Stomach (tissue), 9 donors: ENCODE data around the gene PABPN1. TPM values are rescaled to one million over a fixed set of nuclear protein-coding genes. Genes with fewer than 3 reads are reported as not detected.
A peak's percentile ranks its signal among the peaks of the same experiment; 100 is the strongest.

Experiments
- DNase-seq, 2 donors: peaks; one replicate each; pipeline versions ENCODE4 v3.0.0 to v3.0.0-alpha.2; 2013 to 2019
- H3K27ac ChIP-seq, 5 donors: fragments of 200-600 bp in 4 of 5; sonication (generic) in 4 of 5; one replicate each; pipeline ENCODE4 v1.5.1; 2013 to 2019; ENCODE audit warnings: mild to moderate bottlenecking in 1 of 5, moderate library complexity in 1 of 5
- H3K27me3 ChIP-seq, 3 donors: fragments of 200-600 bp; sonication (generic); one replicate each; pipeline ENCODE4 v1.5.1; 2017 to 2019; ENCODE audit warnings: mixed run types in 1 of 3
- H3K36me3 ChIP-seq, 4 donors: fragments of 200-600 bp; sonication (generic); 1 replicate in 3 of 4; 2 replicates in 1 of 4; pipeline ENCODE4 v1.5.1; 2016 to 2019
- H3K4me1 ChIP-seq, 4 donors: fragments of 200-600 bp; sonication (generic); one replicate each; pipeline ENCODE4 v1.5.1; 2016 to 2019
- H3K4me3 ChIP-seq, 4 donors: fragments of 200-600 bp; sonication (generic) in 3 of 4; one replicate each; pipeline ENCODE4 v1.5.1; 2016 to 2019; ENCODE audit warnings: mild to moderate bottlenecking in 1 of 4
- H3K9me3 ChIP-seq, 4 donors: fragments of 200-600 bp; sonication (generic); one replicate each; pipeline ENCODE4 v1.5.1; 2016 to 2019
- CTCF ChIP-seq, 7 experiments: fragments of 450-650 bp in 4 of 7; fragments of 200-600 bp in 3 of 7; sonication (generic) in 3 of 7; IDR thresholded peaks; one replicate each; pipeline ENCODE4 v1.5.1; 2016 to 2019; ENCODE audit warnings: antibody characterized with exemption in 7 of 7, control low read depth in 2 of 7, mild to moderate bottlenecking in 1 of 7
- EP300 ChIP-seq: sonication (generic); formaldehyde crosslinking; IDR thresholded peaks from one replicate; pipeline ENCODE4 v1.6.1; 2017; ENCODE audit warnings: antibody characterized with exemption
- POLR2A ChIP-seq, 4 donors: fragments of 450-650 bp; IDR thresholded peaks; one replicate each; pipeline ENCODE4 v1.6.1; 2016; ENCODE audit warnings: antibody characterized with exemption in 4 of 4, control low read depth in 2 of 4, mild to moderate bottlenecking in 1 of 4, moderate library complexity in 1 of 4
- POLR2AphosphoS5 ChIP-seq, 3 donors: sonication (generic); formaldehyde crosslinking; IDR thresholded peaks; one replicate each; pipeline ENCODE4 v1.6.1; 2016; ENCODE audit warnings: antibody characterized with exemption in 3 of 3
- WGBS, 5 donors: extraction: QIAGEN DNeasy Blood & Tissue Kit in 3 of 5; methylation state at CpG; one replicate each; pipeline versions ENCODE4 v1.1.5 to v1.1.7; 2013 to 2018; 5-methylcytosine and 5-hydroxymethylcytosine counted together
- intact Hi-C: fragments of 100-400 bp; cut with DNase I; formaldehyde crosslinking; loops from one replicate; pipeline ENCODE4 v1.15.1; 2023; ENCODE audit warnings: low total_unique reads
- polyA plus RNA-seq, 3 donors: library from polyadenylated mRNA; stranded (reverse); fragments of 200-250 nt; gene quantifications; one replicate each; pipeline ENCODE4 v1.2.3, GENCODE V29; 2013
- total RNA-seq, 5 donors: library from RNA; depleted of rRNA; stranded (reverse); fragments of >200 nt; gene quantifications; one replicate each; pipeline versions ENCODE4 v1.1.0 to v1.2.3, GENCODE V29; 2014 to 2016
- donor health status: healthy with polysubstance abuse.
- donor health status: Bipolar disorder and iron deficiency.
- donor health status: healthy.

The PABPN1 gene
- total and polyA plus RNA-seq, 8 donors = 24.5 to 190 (median 130) TPM

DNA sequence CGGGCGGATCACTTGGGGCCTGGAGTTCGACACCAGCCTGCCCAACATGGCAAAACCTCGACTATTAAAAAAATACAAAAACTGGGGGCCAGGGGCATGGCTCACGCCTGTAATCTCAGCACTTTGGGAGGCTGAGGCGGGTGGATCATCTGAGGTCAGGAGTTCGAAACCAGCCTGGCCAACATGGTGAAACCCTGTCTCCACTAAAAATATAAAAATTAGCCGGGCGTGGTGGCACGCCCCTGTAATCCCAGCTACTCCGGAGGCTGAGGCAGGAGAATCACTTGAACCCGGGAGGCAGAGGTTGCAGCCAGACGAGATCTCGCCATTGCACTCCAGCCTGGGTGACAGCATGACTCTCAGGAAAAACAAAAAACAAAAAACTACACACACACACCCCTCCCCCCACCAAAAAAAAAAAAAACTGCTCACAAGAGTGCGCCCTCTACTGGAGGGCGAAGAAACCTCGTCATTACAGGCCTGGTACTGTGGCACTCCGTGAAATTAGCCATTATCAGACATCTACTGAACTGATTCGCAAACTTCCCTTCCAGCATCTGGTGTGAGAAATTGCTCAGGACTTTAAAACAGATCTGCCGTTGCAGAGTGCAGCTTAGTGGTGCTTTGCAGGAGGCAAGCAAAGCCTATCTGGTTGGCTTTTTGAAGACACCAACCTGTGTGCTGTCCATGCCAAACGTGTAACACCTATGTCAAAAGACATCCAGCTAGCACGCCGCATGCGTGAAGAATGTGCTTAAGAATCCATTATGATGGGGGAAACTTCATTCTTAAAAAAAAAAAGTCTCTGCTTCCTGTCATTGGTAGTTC is 26.3 kb upstream of the PABPN1 start:
- WGBS, 5 donors = 24 to 34% (median 28%) methylated on average over 24 of the region's 24 CpGs
- H3K27ac ChIP-seq = peak overlapping the region in 2 of 5 donors; percentile 33 to 49
- TF ChIP-seq POLR2A (IDR thresholded peaks at IDR 0.05) (no peak), CTCF (IDR thresholded peaks at IDR 0.05) (peak in 5 of 7 experiments; percentile 65 to 91 (median 84)), EP300 (no peak)
- DNase-seq = peak; percentile 50 to 82
- H3K36me3 ChIP-seq = peaks cover 0 to 23% (median 8%) of the 10 kb centered on the region in 4 donors
- H3K9me3 ChIP-seq = no peaks in the 10 kb centered on the region
- no peak overlapping the region for H3K4me3 ChIP-seq
- H3K27me3 ChIP-seq = no peaks in the 10 kb centered on the region
- intact Hi-C loops = no loop called here
- H3K4me1 ChIP-seq = peaks cover 18 to 33% (median 25%) of the 10 kb centered on the region in 4 donors

GRCh38 chr14:23296012-23296777 is 25.1 kb upstream of the PABPN1 start:
- Histone ChIP-seq H3K4me3 (no peak overlapping the region), H3K27me3 (no peaks in the 10 kb centered on the region), H3K9me3 (no peaks in the 10 kb centered on the region), H3K36me3 (peaks cover 0 to 23% (median 8%) of the 10 kb centered on the region in 4 donors), H3K27ac (peak overlapping the region in 1 of 5 donors; percentile 33), H3K4me1 (peaks cover 24 to 42% (median 35%) of the 10 kb centered on the region in 4 donors)
- WGBS, 5 donors = 88 to 95% (median 90%) methylated on average over 7 of the region's 7 CpGs
- intact Hi-C loops = no loop called here
- no peak for DNase-seq
- TF ChIP-seq POLR2A (IDR thresholded peaks at IDR 0.05) = no peak
- TF ChIP-seq CTCF (IDR thresholded peaks at IDR 0.05) = no peak
- no peak for TF ChIP-seq EP300
- no peak for TF ChIP-seq POLR2AphosphoS5 (IDR thresholded peaks at IDR 0.05)

- no peak for DNase-seq
- WGBS, 5 donors = 83 to 89% (median 85%) methylated on average over 7 of the region's 7 CpGs
- H3K27ac ChIP-seq = peak overlapping the region in 2 of 5 donors; percentile 98
- TF ChIP-seq CTCF (IDR thresholded peaks at IDR 0.05) (no peak), EP300 (no peak)
- H3K4me1 ChIP-seq = peaks cover 24 to 42% (median 36%) of the 10 kb centered on the region in 4 donors
- H3K27me3 ChIP-seq = no peaks in the 10 kb centered on the region
- peaks cover 0 to 23% (median 8%) of the 10 kb centered on the region in 4 donors for H3K36me3 ChIP-seq
- H3K4me3 ChIP-seq = no peak overlapping the region
- intact Hi-C loops = no loop called here
- H3K9me3 ChIP-seq = no peaks in the 10 kb centered on the region
Observed at GRCh38 chr14:23297096-23297495, 24.2 kb upstream of the PABPN1 start.

- Histone ChIP-seq H3K36me3 (peaks cover 0 to 23% (median 8%) of the 10 kb centered on the region in 4 donors), H3K27me3 (no peaks in the 10 kb centered on the region), H3K9me3 (no peaks in the 10 kb centered on the region), H3K4me3 (no peak overlapping the region), H3K4me1 (peaks cover 25 to 45% (median 41%) of the 10 kb centered on the region in 4 donors), H3K27ac (peak overlapping the region in 3 of 5 donors; percentile 98)
- no peak for DNase-seq
- intact Hi-C loops = no loop called here
- 79 to 82% (median 81%) methylated on average over 7 of the region's 7 CpGs for whole genome bisulfite sequencing, 5 donors
- TF ChIP-seq EP300 (no peak), CTCF (IDR thresholded peaks at IDR 0.05) (no peak), POLR2A (IDR thresholded peaks at IDR 0.05) (no peak), POLR2AphosphoS5 (IDR thresholded peaks at IDR 0.05) (no peak)
Observed at GRCh38 chr14:23297611-23298277, 23.5 kb upstream of the PABPN1 start.
